Hair follicular keratinocyte (primary cell): ENCODE data around the gene MAGT1. TPM values are rescaled to one million over a fixed set of nuclear protein-coding genes. Genes with fewer than 3 reads are reported as not detected.

ENCODE experiments used
- total RNA-seq: library from RNA; depleted of rRNA; stranded (reverse); fragments of >200 nt; gene quantifications from 2 replicates; pipeline ENCODE4 v1.2.3, GENCODE V29; 2015

MAGT1 gene
- 40.0 and 66.0 TPM in 2 replicates for total RNA-seq

DNA sequence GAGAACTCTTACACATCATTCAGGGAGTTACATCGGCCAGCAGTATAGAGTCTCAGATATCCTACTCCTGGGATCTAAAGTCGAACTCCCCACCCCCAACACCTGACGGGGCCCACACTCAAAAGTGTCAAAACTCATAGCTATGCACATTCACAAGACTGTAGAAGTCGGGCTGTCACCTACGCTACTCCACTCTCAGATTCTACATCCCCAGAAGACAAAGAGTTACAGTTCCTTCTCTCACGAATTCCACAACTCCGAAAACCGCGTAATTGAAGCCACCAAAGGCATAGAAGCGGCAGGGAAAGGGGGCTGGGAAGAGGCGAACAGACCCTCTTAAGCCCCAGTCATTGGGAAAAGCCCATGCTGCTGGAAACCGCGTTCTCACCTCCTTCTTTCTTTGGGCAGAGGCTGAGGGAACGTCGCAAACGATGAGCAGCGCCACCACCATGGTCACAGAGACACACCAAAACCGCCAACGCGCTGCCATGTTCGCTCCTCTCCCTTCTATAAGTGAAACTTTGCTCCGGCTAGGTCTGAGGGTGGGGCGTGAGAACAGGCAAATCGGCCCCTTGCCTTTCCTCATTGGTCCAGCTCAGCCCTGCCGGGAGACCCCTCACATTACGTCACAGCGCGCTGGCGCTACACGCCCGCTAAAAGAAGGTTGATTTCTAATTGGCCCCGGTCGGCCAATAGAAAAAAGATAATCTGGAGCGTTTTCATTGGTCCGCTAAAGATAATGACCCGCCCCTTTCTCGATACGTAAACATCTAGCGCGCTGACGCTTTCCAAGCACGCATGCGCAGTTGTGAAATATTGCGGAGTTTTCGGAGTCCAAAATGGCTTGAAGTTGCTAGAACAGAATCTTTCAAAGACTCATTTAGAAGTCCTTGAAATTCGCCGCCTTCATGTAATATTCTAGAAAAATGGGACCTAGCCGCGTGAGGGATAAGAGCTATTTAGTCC lies at the start of gene MAGT1:
MAGT1 (minus strand) TSS at position 515 of the 966 bp plus-strand sequence; CDS start at position 490, 25 bp downstream.

DNA sequence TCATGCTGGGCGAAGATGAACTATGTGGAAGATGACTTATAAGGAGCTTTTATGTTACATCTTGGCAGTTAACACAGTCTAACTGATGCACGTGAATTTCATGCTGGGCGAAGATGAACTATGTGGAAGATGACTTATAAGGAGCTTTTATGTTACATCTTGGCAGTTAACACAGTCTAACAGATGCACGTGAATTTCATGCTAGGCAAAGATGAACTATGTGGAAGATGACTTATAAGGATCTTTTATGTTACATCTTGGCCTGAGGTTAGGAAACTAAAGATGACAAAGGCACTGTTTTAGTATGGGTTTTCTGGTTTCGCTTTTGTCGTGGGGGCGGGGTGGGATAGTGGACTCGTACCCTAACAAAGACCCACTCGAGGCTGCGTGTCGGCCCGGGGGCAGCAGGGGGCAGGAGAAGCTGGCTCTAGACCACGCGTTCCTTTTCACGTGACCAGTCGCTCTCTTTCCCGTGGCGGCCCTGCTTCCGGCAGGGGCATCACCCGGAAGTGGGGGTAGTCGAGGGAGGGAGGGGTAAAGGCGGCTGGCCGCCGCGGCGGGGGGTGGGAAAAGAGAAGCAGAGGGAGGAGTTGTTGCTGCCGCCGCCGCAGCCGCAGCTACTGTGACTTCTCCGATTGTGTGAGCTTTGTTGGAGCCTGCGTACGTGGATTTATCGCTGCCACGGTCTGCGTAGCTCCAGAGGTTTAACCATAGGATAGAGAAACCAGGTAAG lies 15.0 kb upstream of the MAGT1 start, which contains the start of gene ATP7A:
ATP7A (plus strand) TSS at position 586 of the 733 bp plus-strand sequence. CDS start 60,949 bp downstream, outside the sequence.

DNA sequence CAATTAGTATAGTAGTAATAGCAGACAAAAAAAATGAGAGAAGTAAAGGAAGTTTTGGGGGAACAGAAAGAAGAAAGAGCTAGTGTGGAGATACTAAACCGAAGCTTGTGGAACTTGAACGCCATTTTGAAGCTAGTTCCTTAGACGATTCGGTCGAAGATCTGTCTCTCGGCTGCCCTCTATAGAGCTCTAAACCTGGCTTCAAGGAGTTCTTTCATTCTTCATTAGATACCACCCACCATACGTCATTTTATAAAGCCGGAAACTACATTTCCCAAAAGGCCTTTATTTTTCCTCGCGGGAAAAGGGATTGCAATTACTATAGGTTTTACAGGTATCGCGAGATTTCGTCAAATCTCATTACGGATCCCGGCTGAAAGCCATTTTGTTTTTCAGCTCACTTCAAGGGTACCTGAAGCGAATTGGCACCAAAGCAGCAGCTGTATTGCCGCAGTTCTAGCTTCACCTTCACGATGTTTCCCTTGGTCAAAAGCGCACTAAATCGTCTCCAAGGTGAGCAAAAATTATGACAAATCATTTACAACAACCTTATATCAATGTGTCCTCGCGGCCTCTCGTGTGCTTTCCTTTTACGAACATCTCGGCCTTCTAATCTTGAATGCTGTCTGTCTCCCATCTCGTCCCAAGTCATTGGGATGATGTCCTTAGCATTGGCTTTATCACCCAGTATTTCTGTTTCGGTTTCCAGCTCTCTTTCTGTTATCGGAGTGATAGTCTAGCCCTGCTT lies 4.0 kb upstream of the MAGT1 start, which contains the start of gene COX7B:
COX7B (plus strand) TSS at position 388 of the 748 bp plus-strand sequence; CDS start at position 474, 86 bp downstream.

DNA sequence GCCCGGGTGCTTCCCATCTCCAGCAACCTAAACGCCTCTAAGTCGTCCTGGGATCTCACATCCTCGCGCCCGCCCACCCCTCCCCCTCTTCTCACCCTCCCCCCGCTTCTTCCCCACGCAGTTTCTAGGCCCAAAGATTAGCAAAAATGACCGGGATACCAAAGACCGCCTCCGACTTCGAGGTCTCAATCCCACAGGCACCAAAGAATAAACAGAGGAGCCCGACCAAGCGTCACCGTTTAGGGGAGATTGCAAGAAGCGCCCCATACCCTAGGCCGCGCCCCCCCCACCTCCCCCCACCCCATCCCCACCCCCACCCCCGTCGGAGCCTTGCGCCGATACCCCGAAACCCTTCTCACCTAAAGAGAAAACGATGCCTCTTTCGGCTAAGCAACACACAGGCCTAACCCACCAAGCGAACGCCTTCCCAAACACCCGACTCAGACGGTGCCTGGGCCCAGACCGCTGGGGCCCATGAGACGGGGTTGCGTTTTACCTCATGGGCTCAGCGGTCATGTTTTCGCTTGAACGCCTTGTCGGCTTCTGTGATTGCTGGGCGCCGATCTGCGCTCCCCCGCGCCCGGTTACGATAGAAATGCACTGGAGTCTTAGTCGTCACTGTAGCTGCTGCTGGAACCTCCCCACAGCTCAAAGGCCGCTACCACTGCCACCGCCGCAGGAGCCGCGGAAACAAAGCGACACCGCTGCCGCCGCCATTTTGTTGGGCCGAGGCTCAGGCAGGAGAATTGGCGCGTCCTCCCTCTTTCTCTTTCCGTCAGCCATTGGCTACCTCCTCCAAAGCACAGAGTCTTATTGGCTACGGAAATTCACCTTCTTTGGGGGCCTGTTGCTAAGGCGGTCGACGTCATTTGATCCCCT lies 109.5 kb downstream of the MAGT1 start, which contains the start of gene ATRX:
ATRX (minus strand) TSS at position 731 of the 879 bp plus-strand sequence; CDS start at position 516, 215 bp downstream.

Other genes with a start within 250 kb of the MAGT1 start
- 19.3 and 45.4 TPM in 2 replicates for gene ATRX, start 109.2 kb downstream of the MAGT1 start, total RNA-seq
- 364 and 447 TPM in 2 replicates for gene COX7B, start 4.0 kb upstream of the MAGT1 start, total RNA-seq
- gene ATP7A, start 15.3 kb upstream of the MAGT1 start, total RNA-seq, result 2.3 and 2.6 TPM in 2 replicates
- not detected in 2 replicates for gene PGAM4, start 74.2 kb upstream of the MAGT1 start, total RNA-seq
- 217 and 317 TPM in 2 replicates for gene PGK1, start 208.8 kb upstream of the MAGT1 start, total RNA-seq
- 14.4 and 16.2 TPM in 2 replicates for gene TAF9B, start 244.2 kb upstream of the MAGT1 start, total RNA-seq